Activated T-helper 1 cell treated with Interleukin-2 at 50 U/mL for 16 hours (primary cell): ENCODE measurements around the gene DEPDC7.

Experiments used
- DNase-seq: peaks from one replicate; pipeline ENCODE4 v3.0.0-alpha.2; 2020; ENCODE audit warnings: low read depth

DEPDC7 gene

DNA sequence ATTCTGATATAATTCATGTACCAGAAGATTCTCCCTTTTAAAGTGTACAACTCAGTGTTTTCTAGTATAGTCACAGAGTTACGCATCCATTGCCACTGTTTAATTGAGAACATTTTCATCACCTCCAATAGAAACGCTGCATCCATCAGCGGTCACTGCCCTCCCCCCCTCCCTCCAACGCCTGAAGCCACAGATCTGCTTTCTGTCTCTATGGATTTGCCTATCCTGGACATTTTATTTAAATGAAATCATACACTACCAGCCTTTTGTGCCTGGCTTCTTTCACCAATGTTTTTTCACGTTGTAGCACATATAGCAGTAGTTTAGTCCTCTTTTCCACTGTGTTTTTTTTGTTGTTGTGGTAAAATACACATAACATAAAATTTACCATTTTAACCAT, 46.5 kb downstream of the DEPDC7 start:
- no peak for DNase-seq

DNA sequence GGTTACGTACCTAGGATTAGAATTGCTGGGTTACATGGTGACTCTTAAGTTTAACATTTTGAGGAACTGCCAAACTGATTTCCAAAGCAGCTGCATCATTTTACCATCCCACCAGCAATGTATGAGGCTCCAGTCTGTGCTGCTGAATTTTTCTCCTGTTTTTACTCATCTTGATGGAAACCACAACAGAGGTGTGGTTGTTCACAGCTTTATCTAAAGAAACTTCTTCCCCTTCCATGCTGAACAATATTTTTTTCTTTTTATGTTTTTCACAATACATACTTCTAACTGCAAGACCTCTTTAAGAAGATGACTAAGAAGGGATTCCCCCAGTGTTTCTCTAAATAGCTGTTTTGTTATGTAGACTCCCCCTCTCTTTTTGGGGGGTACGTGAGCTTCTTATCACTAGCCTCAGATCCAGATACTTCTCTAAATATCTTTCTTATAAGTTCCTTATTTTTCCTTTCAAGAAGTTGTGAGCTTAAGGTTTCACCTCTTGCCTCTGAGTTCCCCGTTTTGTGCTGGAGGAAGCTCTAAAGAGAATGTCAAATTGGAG, 47.7 kb downstream of the DEPDC7 start:
- DNase-seq: no peak

DNA sequence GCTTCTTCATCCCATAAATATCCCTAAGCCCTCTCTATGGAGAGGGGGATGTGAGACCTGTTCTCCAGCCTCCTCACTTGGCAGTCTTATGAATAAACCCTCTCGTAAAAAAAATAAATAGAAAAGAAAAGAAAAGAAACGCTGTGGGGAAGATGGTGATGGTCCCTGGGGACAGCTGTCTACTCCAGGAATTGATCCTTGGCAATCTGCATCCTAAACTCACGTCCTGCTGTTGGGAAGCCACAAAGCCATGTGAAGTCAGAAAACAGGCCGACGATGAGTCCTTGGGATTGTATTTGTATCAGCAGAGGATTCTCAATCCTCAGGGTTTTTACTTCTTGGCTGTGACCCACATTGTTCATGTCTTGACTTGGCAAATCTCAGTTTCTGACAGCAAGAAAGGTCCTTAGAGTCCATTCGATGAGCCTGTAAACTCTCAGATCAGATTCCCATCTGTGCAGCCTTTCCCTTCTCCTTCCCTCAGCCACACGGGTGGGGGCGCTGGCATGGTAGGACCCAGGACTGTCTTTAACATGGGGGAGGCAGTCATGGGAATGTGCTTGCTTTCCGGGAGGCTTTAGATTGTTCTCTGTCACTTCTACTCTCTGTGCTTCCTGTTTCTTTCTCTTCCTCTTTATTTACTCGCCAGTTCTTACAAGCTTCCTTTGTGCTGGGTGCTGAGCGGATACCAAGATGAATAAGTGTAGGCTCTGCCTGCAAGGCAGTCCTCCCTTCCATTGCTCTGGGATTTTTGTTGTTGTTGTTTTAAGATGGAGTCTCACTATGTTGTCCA, 48.6 kb downstream of the DEPDC7 start:
- DNase-seq: no peak

DNA sequence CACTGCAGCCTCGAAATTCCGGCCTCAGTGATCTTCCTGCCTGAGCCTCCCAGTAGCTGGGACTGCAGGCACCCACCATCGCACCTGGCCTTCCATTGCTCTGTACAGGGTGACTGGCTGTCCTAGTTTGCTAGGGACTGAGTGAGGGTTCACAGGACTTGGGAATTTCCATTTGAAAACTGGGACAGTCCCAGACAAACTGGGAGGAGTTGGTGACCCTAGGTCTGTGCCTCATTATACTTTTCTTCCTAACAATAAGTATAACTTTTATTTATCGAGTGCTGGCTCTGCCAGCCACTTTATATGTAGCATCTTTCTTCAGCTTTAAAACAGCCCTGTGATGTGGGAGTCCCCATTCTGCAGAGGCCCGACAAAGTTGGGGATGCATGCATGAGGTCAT, 49.2 kb downstream of the DEPDC7 start:
- no peak for DNase-seq

DNA sequence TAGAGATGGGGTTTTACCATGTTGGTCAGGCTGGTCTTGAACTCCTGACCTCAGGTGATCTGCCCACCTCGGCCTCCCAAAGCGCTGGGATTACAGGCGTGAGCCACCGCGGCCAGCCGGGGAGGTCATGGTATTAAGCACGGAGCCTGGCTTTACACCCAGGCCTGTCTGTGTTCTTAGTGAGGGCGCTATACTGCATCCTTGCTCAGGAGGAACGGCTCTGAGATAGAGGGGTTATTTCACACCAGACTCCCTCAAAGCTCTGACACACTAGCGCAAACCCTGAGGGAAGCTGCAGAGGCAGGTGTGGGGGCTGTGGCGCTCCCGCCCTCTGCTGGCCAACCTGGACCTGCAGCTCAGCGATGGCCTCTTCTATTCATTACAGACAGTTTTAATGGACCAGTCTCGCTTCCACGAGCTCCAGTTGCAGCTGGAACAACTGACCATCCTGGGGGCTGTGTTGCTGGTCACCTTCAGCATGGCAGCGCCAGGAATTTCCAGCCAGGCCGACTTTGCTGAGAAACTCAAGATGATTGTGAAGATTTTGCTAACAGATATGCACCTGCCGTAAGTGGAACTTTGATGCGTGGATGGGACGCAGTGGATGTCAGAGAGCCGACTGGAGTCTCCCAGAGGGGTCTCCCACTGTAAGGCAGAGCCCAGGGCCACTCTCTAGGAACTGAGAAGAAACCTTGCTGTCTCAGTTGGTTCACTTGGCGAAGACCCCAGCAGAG, 49.9 kb downstream of the DEPDC7 start:
- DNase-seq: peak; percentile 58

DNA sequence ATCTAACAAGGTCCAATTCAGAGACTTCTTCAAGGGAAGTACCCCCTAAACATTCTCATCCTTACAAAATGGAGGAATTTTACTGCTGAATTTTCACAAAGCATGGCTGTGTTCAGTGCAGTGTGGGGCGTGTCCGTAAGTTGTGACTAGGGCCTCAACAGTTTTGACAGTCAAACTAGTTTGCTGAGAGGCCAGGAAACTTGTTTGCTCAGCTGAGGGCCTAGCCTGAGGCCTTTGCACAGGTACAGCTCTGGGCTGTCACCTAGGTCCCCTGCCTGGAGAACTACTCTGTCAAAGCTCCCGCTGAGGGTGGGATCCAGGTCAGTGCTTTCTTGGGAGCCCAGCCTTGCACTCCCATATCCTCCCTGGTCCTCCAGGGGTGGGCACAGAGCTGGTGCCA, 51.6 kb downstream of the DEPDC7 start:
- DNase-seq: no peak

DNA sequence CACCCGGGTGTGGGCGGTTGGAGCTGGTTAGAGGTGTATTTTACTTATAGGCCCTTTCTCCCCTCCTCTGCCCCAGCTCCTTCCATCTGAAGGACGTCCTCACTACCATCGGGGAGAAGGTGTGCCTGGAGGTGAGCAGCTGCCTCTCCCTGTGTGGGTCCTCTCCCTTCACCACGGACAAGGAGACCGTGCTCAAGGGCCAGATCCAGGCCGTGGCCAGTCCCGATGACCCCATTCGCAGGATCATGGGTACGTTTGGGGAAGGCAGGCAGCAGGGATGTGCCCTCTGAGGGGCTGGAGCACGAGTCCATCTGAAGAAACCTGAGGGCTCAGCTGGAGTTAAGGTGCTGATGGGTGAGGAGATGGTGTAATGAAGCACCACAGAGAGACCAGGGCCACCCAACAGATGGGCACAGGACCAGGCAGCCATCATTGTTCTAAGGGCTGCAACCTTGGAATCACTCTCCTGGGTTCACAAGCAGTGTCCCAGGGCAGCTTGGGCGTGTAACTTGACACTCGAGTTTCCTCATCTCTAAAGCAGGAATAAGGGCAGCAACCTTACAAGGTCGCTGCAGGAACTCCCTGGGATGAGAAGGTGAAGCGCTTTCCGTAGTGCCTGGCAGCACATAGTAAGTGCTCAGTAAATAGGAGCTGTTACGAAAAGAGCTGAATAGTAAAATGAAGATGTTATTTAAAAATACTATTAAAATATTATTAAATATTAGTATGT, 53.1 kb downstream of the DEPDC7 start:
- DNase-seq: no peak

DNA sequence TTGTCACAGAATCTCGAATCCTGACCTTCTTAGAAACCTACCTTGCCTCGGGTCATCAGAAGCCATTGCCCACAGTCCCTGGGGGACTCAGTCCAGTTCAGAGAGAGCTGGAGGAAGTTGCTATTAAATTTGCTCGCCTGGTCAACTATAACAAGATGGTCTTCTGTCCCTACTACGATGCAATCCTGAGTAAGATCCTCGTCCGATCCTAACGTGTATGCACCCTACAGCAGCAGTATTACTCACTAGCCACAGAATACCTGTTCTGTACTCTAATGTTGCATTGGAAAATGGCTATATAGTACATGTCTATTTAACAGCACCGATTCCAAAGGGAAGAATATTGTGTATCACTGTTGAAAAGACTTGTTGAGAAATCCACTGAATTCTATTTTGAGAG, 56.8 kb downstream of the DEPDC7 start:
- DNase-seq: no peak
